GM19099 (cell line): ENCODE results near the gene ABLIM1.

Experiments
- POLR2A ChIP-seq: IDR thresholded peaks from 3 replicates; pipeline ENCODE4 v1.6.1; 2011; ENCODE audit warnings: low read depth; ENCODE audit not compliant: insufficient read length; ENCODE audit errors: extremely low read depth

The ABLIM1 gene

GRCh38 chr10:114658175-114658574 lies at the start of gene ABLIM1:
ABLIM1 (minus strand) TSS chr10:114658275; CDS start chr10:114658200, 75 bp downstream.
- no peak for TF ChIP-seq POLR2A

GRCh38 chr10:114706458-114707055 lies 48.5 kb upstream of the ABLIM1 start:
- TF ChIP-seq POLR2A: no peak

GRCh38 chr10:114704679-114705078 lies 46.6 kb upstream of the ABLIM1 start:
- TF ChIP-seq POLR2A: no peak

GRCh38 chr10:114703377-114704107 lies 45.5 kb upstream of the ABLIM1 start:
- TF ChIP-seq POLR2A: no peak

- no peak for TF ChIP-seq POLR2A
Observed at GRCh38 chr10:114698271-114699061, 40.4 kb upstream of the ABLIM1 start.

GRCh38 chr10:114697061-114697598 lies 39.1 kb upstream of the ABLIM1 start:
- no peak for TF ChIP-seq POLR2A

- no peak for TF ChIP-seq POLR2A
Observed at GRCh38 chr10:114694752-114695151, 36.7 kb upstream of the ABLIM1 start.

GRCh38 chr10:114694062-114694461 lies 36.0 kb upstream of the ABLIM1 start:
- no peak for TF ChIP-seq POLR2A

GRCh38 chr10:114691442-114691941 lies 33.4 kb upstream of the ABLIM1 start:
- TF ChIP-seq POLR2A: no peak

- TF ChIP-seq POLR2A: no peak
Observed at GRCh38 chr10:114688786-114689185, 30.7 kb upstream of the ABLIM1 start.

- no peak for TF ChIP-seq POLR2A
Observed at GRCh38 chr10:114687459-114687858, 29.4 kb upstream of the ABLIM1 start.

GRCh38 chr10:114686013-114686412 lies 27.9 kb upstream of the ABLIM1 start:
- TF ChIP-seq POLR2A: no peak

- no peak for TF ChIP-seq POLR2A
Observed at GRCh38 chr10:114685456-114685855, 27.4 kb upstream of the ABLIM1 start.

GRCh38 chr10:114684822-114685209 lies 26.7 kb upstream of the ABLIM1 start:
- TF ChIP-seq POLR2A: no peak
